ENCODE results near the gene EMC6. TPM values are rescaled to one million over a fixed set of nuclear protein-coding genes. Genes with fewer than 3 reads are reported as not detected.

The EMC6 gene
- polyA plus RNA-seq, 1 donor (not counting 4 experiments of a cell fraction or from before 2014, with no cell fraction given) = 35.4 TPM

- H3K27me3 ChIP-seq (ENCODE audit: control insufficient read depth, extremely low read depth, insufficient read depth, low read length) = peaks cover 37% of the 10 kb centered on the region
- dilution Hi-C loops (cut with MboI; ENCODE audit: extremely low pct_ligation_motif_present, low sequenced_read_pairs) = no loop called here
- H3K9ac ChIP-seq (ENCODE audit: control insufficient read depth, extremely low read depth, insufficient read depth, low read length) = no peak overlapping the region
- peaks cover 4% of the 10 kb centered on the region for H3K4me1 ChIP-seq (ENCODE audit: control insufficient read depth, extremely low read depth, insufficient read depth, low read length)
- H3K9me1 ChIP-seq (ENCODE audit: control insufficient read depth, extremely low read depth, insufficient read depth, low read length) = no peaks in the 10 kb centered on the region
- no peaks in the 10 kb centered on the region for H3K36me3 ChIP-seq (ENCODE audit: control insufficient read depth in 2 of 2, extremely low read depth in 1 of 2, insufficient read depth in 2 of 2, low read length in 2 of 2)
- no peaks in the 10 kb centered on the region for H3K79me2 ChIP-seq (ENCODE audit: control insufficient read depth, insufficient read depth, low read length)
- no peak overlapping the region for H3K4me3 ChIP-seq (ENCODE audit: control insufficient read depth in 2 of 3, extremely low read depth in 1 of 3, insufficient read depth in 2 of 3, low read depth in 1 of 3, low read length in 3 of 3)
- TF ChIP-seq EZH2 (IDR thresholded peaks at IDR 0.05; ENCODE audit: low read length) (no peak), CTCF (optimal IDR thresholded peaks at IDR 0.05 in 1 of 3, IDR thresholded peaks at IDR 0.05 in 1 of 3, conservative IDR thresholded peaks at IDR 0.05 in 1 of 3; ENCODE audit: extremely low read depth in 1 of 3, insufficient read depth in 2 of 3, low read length in 3 of 3) (peak in 2 of 3 experiments; percentile 21 to 22)
- FAIRE-seq = no peak
- no peak overlapping the region for H3K4me2 ChIP-seq (ENCODE audit: control insufficient read depth, extremely low read depth, insufficient read depth, low read depth, low read length)
- no peak overlapping the region for H3K27ac ChIP-seq (ENCODE audit: control insufficient read depth, insufficient read depth, low read length)
- no peaks in the 10 kb centered on the region for H3K9me3 ChIP-seq (ENCODE audit: control insufficient read depth, low read depth, low read length)
- no peak overlapping the region for H2AFZ ChIP-seq (ENCODE audit: control insufficient read depth, low read length)
- H4K20me1 ChIP-seq (ENCODE audit: control insufficient read depth, extremely low read depth, insufficient read depth, low read length) = no peaks in the 10 kb centered on the region
- no peak for DNase-seq (ENCODE audit: low read depth, low spot score)
Observed at GRCh38 chr17:3692346-3692745, 23.7 kb downstream of the EMC6 start.

GRCh38 chr17:3693141-3693540, 24.5 kb downstream of the EMC6 start:
- no peaks in the 10 kb centered on the region for H3K9me1 ChIP-seq (ENCODE audit: control insufficient read depth, extremely low read depth, insufficient read depth, low read length)
- dilution Hi-C loops (cut with MboI; ENCODE audit: extremely low pct_ligation_motif_present, low sequenced_read_pairs) = no loop called here
- no peak overlapping the region for H3K4me3 ChIP-seq (ENCODE audit: control insufficient read depth in 2 of 3, extremely low read depth in 1 of 3, insufficient read depth in 2 of 3, low read depth in 1 of 3, low read length in 3 of 3)
- no peak overlapping the region for H3K4me2 ChIP-seq (ENCODE audit: control insufficient read depth, extremely low read depth, insufficient read depth, low read depth, low read length)
- H3K79me2 ChIP-seq (ENCODE audit: control insufficient read depth, insufficient read depth, low read length) = no peaks in the 10 kb centered on the region
- no peak overlapping the region for H3K27ac ChIP-seq (ENCODE audit: control insufficient read depth, insufficient read depth, low read length)
- no peak overlapping the region for H3K9ac ChIP-seq (ENCODE audit: control insufficient read depth, extremely low read depth, insufficient read depth, low read length)
- H3K36me3 ChIP-seq (ENCODE audit: control insufficient read depth in 2 of 2, extremely low read depth in 1 of 2, insufficient read depth in 2 of 2, low read length in 2 of 2) = no peaks in the 10 kb centered on the region
- no peak overlapping the region for H2AFZ ChIP-seq (ENCODE audit: control insufficient read depth, low read length)
- H3K9me3 ChIP-seq (ENCODE audit: control insufficient read depth, low read depth, low read length) = peaks cover 3% of the 10 kb centered on the region
- H3K4me1 ChIP-seq (ENCODE audit: control insufficient read depth, extremely low read depth, insufficient read depth, low read length) = peaks cover 4% of the 10 kb centered on the region
- FAIRE-seq = no peak
- no peak for DNase-seq (ENCODE audit: low read depth, low spot score)
- no peaks in the 10 kb centered on the region for H4K20me1 ChIP-seq (ENCODE audit: control insufficient read depth, extremely low read depth, insufficient read depth, low read length)
- H3K27me3 ChIP-seq (ENCODE audit: control insufficient read depth, extremely low read depth, insufficient read depth, low read length) = peaks cover 40% of the 10 kb centered on the region
- TF ChIP-seq CTCF (optimal IDR thresholded peaks at IDR 0.05 in 1 of 3, IDR thresholded peaks at IDR 0.05 in 1 of 3, conservative IDR thresholded peaks at IDR 0.05 in 1 of 3; ENCODE audit: extremely low read depth in 1 of 3, insufficient read depth in 2 of 3, low read length in 3 of 3) = no peak
- TF ChIP-seq EZH2 (IDR thresholded peaks at IDR 0.05; ENCODE audit: low read length) = no peak

All from keratinocyte (primary cell).